ENCODE measurements around the gene STAT4. TPM values are rescaled to one million over a fixed set of nuclear protein-coding genes. Genes with fewer than 3 reads are reported as not detected.

The STAT4 gene
- total RNA-seq, 1 donor = 5.9 TPM

DNA sequence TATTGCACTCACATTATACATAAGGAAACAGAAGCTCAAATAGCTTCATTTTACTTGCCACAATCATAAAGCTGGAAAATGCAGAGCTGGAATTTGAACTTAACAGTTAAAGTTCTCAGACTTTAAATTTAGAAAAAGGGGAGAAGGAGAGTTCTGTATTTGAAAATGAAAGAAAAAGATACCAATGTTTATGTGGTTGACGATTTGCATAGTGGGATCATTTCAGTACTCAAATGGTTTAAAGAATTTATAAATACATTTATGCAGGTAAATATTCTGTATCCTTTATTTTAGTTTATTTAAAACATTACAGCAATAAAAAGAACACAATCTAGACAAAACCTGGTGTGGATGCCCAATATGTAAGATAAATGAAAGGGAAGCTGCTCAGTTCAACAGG lies 25.5 kb upstream of the STAT4 start:
- no peak for DNase-seq (ENCODE audit: low read depth in 2 of 3, low spot score in 2 of 3)

DNA sequence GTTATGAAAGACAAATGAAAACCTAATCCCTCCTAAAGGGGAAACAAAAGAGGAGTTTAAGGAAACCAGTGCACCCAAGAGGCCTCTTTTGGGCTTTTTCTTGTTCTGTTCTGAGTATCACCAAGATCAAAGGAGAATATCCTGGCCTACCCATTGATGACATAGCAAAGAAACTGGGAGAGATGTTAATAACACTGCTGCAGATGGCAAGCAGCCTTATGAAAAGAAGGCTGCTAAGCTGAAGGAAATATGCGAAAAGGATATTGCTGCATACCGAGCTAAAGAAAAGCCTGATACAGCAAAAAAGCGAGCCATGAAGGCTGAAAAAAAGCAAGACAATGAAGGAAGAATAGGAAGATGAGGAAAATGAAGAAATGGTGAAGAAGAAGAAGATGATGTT lies 23.6 kb upstream of the STAT4 start:
- DNase-seq (ENCODE audit: low read depth in 2 of 3, low spot score in 2 of 3) = no peak

GRCh38 chr2:191173206-191173605 lies 22.4 kb upstream of the STAT4 start:
- no peak for DNase-seq (ENCODE audit: low read depth in 2 of 3, low spot score in 2 of 3)

DNA sequence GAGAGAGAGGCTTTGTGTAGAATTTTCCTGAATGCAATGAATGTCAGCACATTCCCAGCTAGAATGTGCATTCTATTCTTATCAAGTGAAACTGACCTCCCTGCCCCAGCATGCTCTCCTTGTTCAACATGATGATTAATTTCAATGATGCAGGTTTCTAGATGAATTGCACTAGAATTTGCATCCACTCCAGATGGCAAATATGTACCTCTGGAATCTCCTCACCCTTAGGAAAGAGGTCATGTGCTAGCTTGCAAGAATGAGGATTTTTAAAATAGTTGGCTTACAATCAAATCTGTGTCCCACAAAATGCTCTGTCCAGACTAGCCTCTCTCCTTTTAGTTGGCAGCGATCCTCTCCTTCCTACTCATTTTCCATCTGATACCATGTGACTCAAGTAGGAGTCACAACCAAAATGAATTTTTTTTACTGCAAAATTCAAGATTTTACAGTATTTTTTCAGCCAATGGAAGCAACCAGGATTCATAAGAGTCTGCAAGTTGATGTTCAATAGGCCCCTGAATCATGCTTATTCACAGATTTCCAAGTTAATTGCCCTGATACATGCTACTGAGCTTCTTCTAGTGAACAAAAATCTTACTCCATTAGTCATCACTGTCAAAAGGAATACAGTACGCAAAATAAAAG lies 21.0 kb upstream of the STAT4 start:
- no peak for DNase-seq (ENCODE audit: low read depth in 2 of 3, low spot score in 2 of 3)

DNA sequence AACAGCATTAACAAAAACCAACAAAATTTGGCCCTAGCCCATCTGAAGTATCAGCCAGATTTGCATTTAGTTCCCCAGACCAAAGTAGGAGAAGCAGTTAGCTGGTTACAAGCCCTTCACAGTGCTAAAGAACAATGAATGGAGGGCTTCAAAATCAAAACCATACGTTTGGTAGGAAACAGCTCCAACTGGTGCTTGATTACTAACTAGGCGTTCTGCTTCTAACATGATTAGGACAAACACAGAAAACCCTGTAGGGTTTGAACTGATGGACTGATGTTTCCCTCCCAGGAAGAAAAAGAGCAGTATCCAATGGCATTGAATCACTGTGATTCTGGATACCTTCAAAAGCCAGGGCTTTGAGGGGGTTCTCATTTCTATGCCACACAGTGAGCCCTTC lies 20.5 kb upstream of the STAT4 start:
- DNase-seq (ENCODE audit: low read depth in 2 of 3, low spot score in 2 of 3) = no peak

DNA sequence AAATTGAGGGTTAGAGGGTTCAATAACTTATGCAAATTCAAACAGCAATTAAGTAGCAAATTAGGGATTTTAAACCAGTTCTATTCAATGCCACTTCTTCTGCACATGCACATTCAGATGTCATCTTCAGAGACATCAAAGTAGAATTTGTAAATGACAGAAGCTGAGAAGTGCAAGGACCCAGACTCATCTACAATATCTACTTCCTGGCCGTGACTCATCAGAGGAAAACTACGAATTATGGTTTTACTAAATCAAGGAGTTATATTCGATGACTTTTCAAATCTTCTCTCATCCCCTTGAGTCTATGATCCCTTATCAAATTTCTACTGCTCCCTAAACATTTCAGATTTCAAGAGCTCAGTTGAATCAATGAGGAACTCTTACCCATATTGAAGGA lies 20.0 kb upstream of the STAT4 start:
- no peak for DNase-seq (ENCODE audit: low read depth in 2 of 3, low spot score in 2 of 3)

GRCh38 chr2:191170301-191170636 lies 19.5 kb upstream of the STAT4 start:
- no peak for DNase-seq (ENCODE audit: low read depth in 2 of 3, low spot score in 2 of 3)

GRCh38 chr2:191169456-191170300 lies 18.9 kb upstream of the STAT4 start:
- no peak for DNase-seq (ENCODE audit: low read depth in 2 of 3, low spot score in 2 of 3)

- no peak for DNase-seq (ENCODE audit: low read depth in 2 of 3, low spot score in 2 of 3)
Observed at GRCh38 chr2:191167766-191168165, 17.0 kb upstream of the STAT4 start.

DNA sequence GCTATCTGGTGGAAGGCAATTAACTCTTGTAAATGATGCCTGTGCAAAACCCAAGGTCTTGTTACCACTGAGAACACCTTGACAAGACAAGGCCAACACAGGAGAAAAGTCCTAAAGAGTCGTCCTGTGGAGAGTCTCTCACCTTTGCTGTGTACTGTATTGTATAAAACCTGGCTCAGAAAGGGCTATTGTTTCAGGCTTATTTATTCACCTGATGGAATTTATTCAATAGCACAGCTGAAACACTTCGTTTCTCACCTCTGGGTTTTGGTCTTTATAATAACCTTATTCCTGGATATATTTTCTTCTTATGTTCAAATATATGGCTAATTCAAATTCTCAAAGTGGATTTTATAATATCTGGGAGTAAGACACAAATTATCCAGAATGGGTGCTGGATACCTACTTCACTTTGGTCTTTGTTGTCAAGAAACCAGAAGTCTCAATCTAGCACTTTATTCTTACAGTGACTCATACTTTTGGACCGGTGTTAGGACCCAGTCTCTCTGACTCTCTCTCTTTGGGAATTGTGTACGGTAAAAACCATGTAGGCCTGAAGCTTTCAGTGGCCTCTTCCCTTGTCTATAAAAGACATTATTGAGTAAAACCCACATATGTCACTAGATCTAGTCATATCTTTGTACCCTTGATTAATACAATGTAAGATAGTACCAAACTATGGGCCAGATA lies 16.1 kb upstream of the STAT4 start:
- no peak for DNase-seq (ENCODE audit: low read depth in 2 of 3, low spot score in 2 of 3)

- no peak for DNase-seq (ENCODE audit: low read depth in 2 of 3, low spot score in 2 of 3)
Observed at GRCh38 chr2:191166111-191166755, 15.4 kb upstream of the STAT4 start.

- DNase-seq (ENCODE audit: low read depth in 2 of 3, low spot score in 2 of 3) = peak in 2 of 3 donors; percentile 34 to 65
Observed at GRCh38 chr2:191165176-191165643, 14.4 kb upstream of the STAT4 start.

DNA sequence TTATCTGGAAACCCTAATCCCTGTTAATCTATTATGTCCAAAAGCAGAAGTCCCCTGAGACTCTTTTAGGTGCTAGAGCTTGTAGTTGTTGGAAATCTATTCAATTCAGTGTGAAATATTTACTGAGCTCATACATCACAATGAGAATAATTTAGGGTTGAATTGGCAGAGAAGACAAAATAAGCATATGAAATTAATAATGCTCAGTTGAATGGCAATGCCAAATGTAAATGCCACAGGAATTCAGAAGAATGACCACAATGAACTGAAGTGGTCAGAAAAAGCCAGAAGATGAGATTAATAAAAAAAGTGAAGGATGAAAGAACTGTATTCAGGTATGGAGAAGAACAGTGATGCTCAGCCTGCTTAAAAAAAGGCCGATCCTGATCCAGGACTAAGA lies 8.0 kb upstream of the STAT4 start:
- no peak for DNase-seq (ENCODE audit: low read depth in 2 of 3, low spot score in 2 of 3)

DNA sequence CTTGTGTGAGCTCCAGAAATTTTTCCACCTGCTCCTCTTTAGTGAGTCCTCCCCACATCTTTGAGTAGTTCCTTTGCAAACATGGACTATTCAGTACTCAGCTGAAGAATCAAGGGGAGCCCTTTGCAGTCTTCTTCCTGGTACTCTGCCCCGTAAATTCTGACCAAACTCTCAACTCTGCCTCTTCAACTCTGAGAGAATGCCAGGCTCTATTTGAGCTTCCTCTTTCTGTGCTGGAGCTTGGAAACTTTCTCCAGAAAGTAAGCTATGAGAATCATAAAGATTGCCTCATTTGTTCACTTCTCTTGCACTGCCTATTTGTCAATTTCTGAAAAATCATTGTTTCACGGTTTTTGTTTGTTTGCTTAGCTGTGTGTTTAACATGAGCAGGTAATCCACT lies 7.4 kb upstream of the STAT4 start:
- peak in 1 of 3 donors; percentile 50 for DNase-seq (ENCODE audit: low read depth in 2 of 3, low spot score in 2 of 3)

GRCh38 chr2:191155608-191156071 lies 4.8 kb upstream of the STAT4 start:
- peak in 2 of 3 donors; percentile 36 to 62 for DNase-seq (ENCODE audit: low read depth in 2 of 3, low spot score in 2 of 3)

- DNase-seq (ENCODE audit: low read depth in 2 of 3, low spot score in 2 of 3) = no peak
Observed at GRCh38 chr2:191153716-191154115, 2.9 kb upstream of the STAT4 start.

- DNase-seq (ENCODE audit: low read depth in 2 of 3, low spot score in 2 of 3) = no peak
Observed at GRCh38 chr2:191152482-191153240, 1.9 kb upstream of the STAT4 start.

DNA sequence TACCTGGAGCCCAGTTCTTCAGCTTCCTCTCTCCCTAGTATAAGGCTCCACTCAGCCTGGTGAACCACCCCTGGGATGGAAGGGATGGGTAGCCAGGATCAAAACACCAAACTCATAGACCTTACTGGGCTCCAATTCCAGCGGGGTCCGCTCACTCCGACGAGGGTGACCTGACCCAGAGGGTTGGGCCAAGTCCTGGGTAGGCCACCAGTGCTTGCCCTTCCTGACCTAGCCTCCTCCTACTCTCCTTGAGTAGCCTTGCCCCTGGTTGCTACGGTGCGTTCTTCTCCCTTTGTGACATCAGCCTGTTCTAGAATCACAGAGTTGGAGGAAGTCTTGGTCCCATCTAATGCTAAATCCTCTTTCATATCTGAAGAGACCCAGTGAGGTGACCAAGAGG lies 537 bp upstream of the STAT4 start:
- no peak for DNase-seq (ENCODE audit: low read depth in 2 of 3, low spot score in 2 of 3)

GRCh38 chr2:191150230-191150599 lies 579 bp downstream of the STAT4 start:
- peak in 2 of 3 donors; percentile 29 to 45 for DNase-seq (ENCODE audit: low read depth in 2 of 3, low spot score in 2 of 3)

DNA sequence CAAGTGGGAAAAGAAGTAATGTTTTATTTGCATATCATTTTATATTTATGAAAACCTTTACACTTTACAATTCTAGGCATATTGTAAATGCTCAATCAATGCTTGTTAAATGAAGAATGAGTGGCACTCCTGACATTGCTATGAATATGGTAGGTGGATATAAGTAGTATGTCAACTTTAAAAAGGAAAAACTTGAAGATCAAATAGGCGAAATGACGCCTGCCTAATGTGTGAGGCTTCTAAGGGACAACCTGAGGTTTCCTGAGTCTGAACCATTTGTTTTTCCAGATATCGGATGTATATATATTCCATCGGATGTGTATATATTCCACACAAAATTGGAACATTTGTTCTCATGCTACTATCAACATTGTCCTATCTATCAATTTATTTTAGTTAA lies 1.4 kb downstream of the STAT4 start:
- no peak for DNase-seq (ENCODE audit: low read depth in 2 of 3, low spot score in 2 of 3)
